Thoracic aorta (tissue), 2 donors: Measurements from ENCODE around the gene HSPH1. TPM values are rescaled to one million over a fixed set of nuclear protein-coding genes. Genes with fewer than 3 reads are reported as not detected.

Source experiments
- ATAC-seq: fragments of 150-250 bp; one replicate; pipeline ENCODE4 v1.8.0; 2017; ENCODE audit warnings: low read depth; ENCODE audit not compliant: insufficient number of reproducible peaks, low FRiP score
- DNase-seq: peaks from one replicate; pipeline ENCODE4 v3.0.0-alpha.2; 2020; ENCODE audit warnings: low spot score
- H3K27ac ChIP-seq, 2 donors: fragments of 200-600 bp; sonication (generic); 1 replicate in 1 of 2; 2 replicates in 1 of 2; pipeline ENCODE4 v1.5.1; 2016; ENCODE audit warnings: mild to moderate bottlenecking in 2 of 2, moderate library complexity in 2 of 2
- H3K27me3 ChIP-seq: fragments of 200-600 bp; sonication (generic); replicated peaks from 2 replicates; pipeline ENCODE4 v1.6.0; 2016; ENCODE audit warnings: mild to moderate bottlenecking; ENCODE audit not compliant: insufficient read depth
- H3K36me3 ChIP-seq: fragments of 200-600 bp; sonication (generic); one replicate; pipeline ENCODE4 v1.5.1; 2016
- H3K4me1 ChIP-seq, 2 donors: fragments of 200-600 bp; sonication (generic); 1 replicate in 1 of 2; 2 replicates in 1 of 2; pipeline versions ENCODE4 v1.5.1 to v1.6.0; 2016; ENCODE audit warnings: low read depth in 2 of 2, mild to moderate bottlenecking in 1 of 2; ENCODE audit not compliant: control insufficient read depth in 1 of 2
- H3K4me3 ChIP-seq: fragments of 200-600 bp; sonication (generic); 2 replicates; pipeline ENCODE4 v1.5.1; 2016; ENCODE audit warnings: mild to moderate bottlenecking
- H3K9me3 ChIP-seq: fragments of 200-600 bp; sonication (generic); 2 replicates; pipeline ENCODE4 v1.5.1; 2016
- CTCF ChIP-seq: fragments of 200-600 bp; sonication (generic); IDR thresholded peaks from one replicate; pipeline ENCODE4 v1.5.1; 2019; ENCODE audit warnings: antibody characterized with exemption
- total RNA-seq, 2 donors: library from RNA; depleted of rRNA; stranded (reverse); fragments of >200 nt; gene quantifications; one replicate each; pipeline versions ENCODE4 v1.1.0 to v1.2.3, GENCODE V29; 2016

HSPH1 gene
- total RNA-seq, 2 donors from 2014 or later, result 21.4 to 52.7 TPM

- H3K4me1 ChIP-seq, result peaks cover 0 to 10% of the 10 kb centered on the region in 2 donors
- ATAC-seq, result no peak
- H3K27me3 ChIP-seq, result no peaks in the 10 kb centered on the region
- no peaks in the 10 kb centered on the region for H3K36me3 ChIP-seq
- H3K9me3 ChIP-seq, result no peaks in the 10 kb centered on the region
- TF ChIP-seq CTCF, result no peak
- no peak overlapping the region for H3K27ac ChIP-seq
- no peak overlapping the region for H3K4me3 ChIP-seq
- DNase-seq, result no peak
Observed at GRCh38 chr13:31110617-31111016, 51.1 kb downstream of the HSPH1 start.

GRCh38 chr13:31110169-31110568 lies 51.5 kb downstream of the HSPH1 start:
- Histone ChIP-seq H3K4me1 (peaks cover 0 to 10% of the 10 kb centered on the region in 2 donors), H3K36me3 (no peaks in the 10 kb centered on the region), H3K4me3 (no peak overlapping the region), H3K27me3 (no peaks in the 10 kb centered on the region), H3K27ac (no peak overlapping the region), H3K9me3 (no peaks in the 10 kb centered on the region)
- TF ChIP-seq CTCF, result no peak
- ATAC-seq, result no peak
- DNase-seq, result no peak

- no peaks in the 10 kb centered on the region for H3K36me3 ChIP-seq
- H3K4me3 ChIP-seq, result no peak overlapping the region
- DNase-seq (no peak), ATAC-seq (no peak)
- peaks cover 0 to 10% of the 10 kb centered on the region in 2 donors for H3K4me1 ChIP-seq
- no peak for TF ChIP-seq CTCF
- H3K27me3 ChIP-seq, result no peaks in the 10 kb centered on the region
- H3K9me3 ChIP-seq, result no peaks in the 10 kb centered on the region
- no peak overlapping the region for H3K27ac ChIP-seq
Observed at GRCh38 chr13:31107109-31107508, 54.6 kb downstream of the HSPH1 start.

- no peak for TF ChIP-seq CTCF
- Histone ChIP-seq H3K4me3 (no peak overlapping the region), H3K4me1 (peaks cover 0 to 5% of the 10 kb centered on the region in 2 donors), H3K36me3 (no peaks in the 10 kb centered on the region), H3K27me3 (no peaks in the 10 kb centered on the region), H3K27ac (no peak overlapping the region), H3K9me3 (no peaks in the 10 kb centered on the region)
- no peak for ATAC-seq
- no peak for DNase-seq
Observed at GRCh38 chr13:31105856-31106255, 55.8 kb downstream of the HSPH1 start.

GRCh38 chr13:31105020-31105795 lies 56.5 kb downstream of the HSPH1 start:
- no peak for DNase-seq
- Histone ChIP-seq H3K4me3 (no peak overlapping the region), H3K27ac (no peak overlapping the region), H3K27me3 (no peaks in the 10 kb centered on the region), H3K9me3 (no peaks in the 10 kb centered on the region), H3K36me3 (no peaks in the 10 kb centered on the region), H3K4me1 (no peaks in the 10 kb centered on the region)
- no peak for ATAC-seq
- TF ChIP-seq CTCF, result no peak
